HCT116 (cell line): ENCODE results near the gene SNX20.

Source experiments
- EZH2phosphoT487 ChIP-seq: fragments of 200-600 bp; IDR thresholded peaks from 2 replicates; pipeline ENCODE4 v1.6.1; 2018; ENCODE audit warnings: antibody characterized with exemption, borderline replicate concordance
- POLR2A ChIP-seq: IDR thresholded peaks from 2 replicates; pipeline ENCODE4 v1.7.0; 2011; ENCODE audit warnings: borderline replicate concordance; ENCODE audit not compliant: insufficient read depth, insufficient read length; ENCODE audit errors: extremely low read depth
- TF ChIP-seq, protein P1 (sequence below), 3 experiments: fragments of 200-600 bp in 1 of 3; sonication (generic) in 1 of 3; IDR thresholded peaks in 2 of 3; conservative IDR thresholded peaks in 1 of 3; 2 replicates each; pipeline ENCODE4 v1.5.1; 2012 to 2017; ENCODE audit warnings: low read depth in 2 of 3, low read length in 2 of 3, antibody characterized with exemption in 1 of 3, borderline replicate concordance in 1 of 3, control low read depth in 1 of 3, mild to moderate bottlenecking in 1 of 3, mixed read lengths in 1 of 3, mixed run types in 1 of 3, moderate library complexity in 1 of 3; ENCODE audit not compliant: insufficient read depth in 1 of 3

DNA sequence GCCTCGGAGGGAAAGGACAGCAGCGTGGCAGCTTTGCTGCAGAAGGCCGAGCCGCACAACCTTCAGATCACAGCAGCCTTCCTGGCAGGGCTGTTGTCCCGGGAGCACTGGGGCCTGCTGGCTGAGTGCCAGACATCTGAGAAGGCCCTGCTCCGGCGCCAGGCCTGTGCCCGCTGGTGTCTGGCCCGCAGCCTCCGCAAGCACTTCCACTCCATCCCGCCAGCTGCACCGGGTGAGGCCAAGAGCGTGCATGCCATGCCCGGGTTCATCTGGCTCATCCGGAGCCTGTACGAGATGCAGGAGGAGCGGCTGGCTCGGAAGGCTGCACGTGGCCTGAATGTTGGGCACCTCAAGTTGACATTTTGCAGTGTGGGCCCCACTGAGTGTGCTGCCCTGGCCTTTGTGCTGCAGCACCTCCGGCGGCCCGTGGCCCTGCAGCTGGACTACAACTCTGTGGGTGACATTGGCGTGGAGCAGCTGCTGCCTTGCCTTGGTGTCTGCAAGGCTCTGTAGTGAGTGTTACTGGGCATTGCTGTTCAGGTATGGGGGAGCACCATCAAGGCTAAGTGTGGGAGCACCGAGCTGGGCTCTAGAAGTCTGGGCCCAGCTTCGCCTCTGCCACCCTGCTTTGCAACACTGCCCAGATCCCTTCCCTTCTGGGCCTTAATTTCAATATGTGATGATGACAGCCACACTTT lies 30.9 kb upstream of the SNX20 start:
- TF ChIP-seq, protein P1, sequence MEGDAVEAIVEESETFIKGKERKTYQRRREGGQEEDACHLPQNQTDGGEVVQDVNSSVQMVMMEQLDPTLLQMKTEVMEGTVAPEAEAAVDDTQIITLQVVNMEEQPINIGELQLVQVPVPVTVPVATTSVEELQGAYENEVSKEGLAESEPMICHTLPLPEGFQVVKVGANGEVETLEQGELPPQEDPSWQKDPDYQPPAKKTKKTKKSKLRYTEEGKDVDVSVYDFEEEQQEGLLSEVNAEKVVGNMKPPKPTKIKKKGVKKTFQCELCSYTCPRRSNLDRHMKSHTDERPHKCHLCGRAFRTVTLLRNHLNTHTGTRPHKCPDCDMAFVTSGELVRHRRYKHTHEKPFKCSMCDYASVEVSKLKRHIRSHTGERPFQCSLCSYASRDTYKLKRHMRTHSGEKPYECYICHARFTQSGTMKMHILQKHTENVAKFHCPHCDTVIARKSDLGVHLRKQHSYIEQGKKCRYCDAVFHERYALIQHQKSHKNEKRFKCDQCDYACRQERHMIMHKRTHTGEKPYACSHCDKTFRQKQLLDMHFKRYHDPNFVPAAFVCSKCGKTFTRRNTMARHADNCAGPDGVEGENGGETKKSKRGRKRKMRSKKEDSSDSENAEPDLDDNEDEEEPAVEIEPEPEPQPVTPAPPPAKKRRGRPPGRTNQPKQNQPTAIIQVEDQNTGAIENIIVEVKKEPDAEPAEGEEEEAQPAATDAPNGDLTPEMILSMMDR (IDR thresholded peaks at IDR 0.05 in 2 of 3, conservative IDR thresholded peaks at IDR 0.05 in 1 of 3; ENCODE audit: borderline replicate concordance in 1 of 3, insufficient read depth in 1 of 3, low read depth in 2 of 3, low read length in 2 of 3) = no peak
- no peak for TF ChIP-seq EZH2phosphoT487
- TF ChIP-seq POLR2A = no peak
